Measurements from ENCODE around the gene GBP5.

GRCh38 chr1:89259283-89259971 is 13.2 kb downstream of the GBP5 start:
- TF ChIP-seq SOX13 (IDR thresholded peaks at IDR 0.05) (no peak), SOX13 (CRISPR knock-in tag; conservative IDR thresholded peaks at IDR 0.05 in 1 of 2, IDR thresholded peaks at IDR 0.05 in 1 of 2) (no peak), ZNF407 (CRISPR knock-in tag; IDR thresholded peaks at IDR 0.05; ENCODE audit: not compliant biosample characterization) (no peak), SRSF9 (IDR thresholded peaks at IDR 0.05; ENCODE audit: borderline replicate concordance, insufficient read depth, low read depth, low read length, poor library complexity, severe bottlenecking) (no peak), EZH2 (conservative IDR thresholded peaks at IDR 0.05; ENCODE audit: low read depth, low read length) (no peak), TAF15 (IDR thresholded peaks at IDR 0.05; ENCODE audit: low read depth, low read length, poor library complexity, severe bottlenecking) (no peak), CTCF (CRISPR knock-in tag; IDR thresholded peaks at IDR 0.05) (no peak), TAF1 (CRISPR knock-in tag; IDR thresholded peaks at IDR 0.05) (no peak)
